ENCODE measurements around the gene HK1. TPM values are rescaled to one million over a fixed set of nuclear protein-coding genes. Genes with fewer than 3 reads are reported as not detected.

HK1 gene
- total RNA-seq, 1 donor from 2014 or later = 84.0 TPM

GRCh38 chr10:69376662-69377061 lies 98.4 kb downstream of the HK1 start:
- Histone ChIP-seq H3K9me3 (no peaks in the 10 kb centered on the region), H3K27ac (peak overlapping the region; percentile 36), H3K36me3 (peaks cover 72% of the 10 kb centered on the region), H3K4me1 (peaks cover 34% of the 10 kb centered on the region), H3K27me3 (no peaks in the 10 kb centered on the region), H3K4me3 (no peak overlapping the region)
- ATAC-seq = no peak
- intact Hi-C loops (cut with DNase I) = loop anchor here (10.0 kb wide), 1 partner anchor 52 kb away; no protein-coding TSS in a partner anchor
- TF ChIP-seq CTCF (IDR thresholded peaks at IDR 0.05) = no peak
- no peak for DNase-seq

GRCh38 chr10:69377191-69377590 lies 98.9 kb downstream of the HK1 start:
- DNase-seq (no peak), ATAC-seq (no peak)
- H3K27ac ChIP-seq = peak overlapping the region; percentile 42
- H3K4me3 ChIP-seq = no peak overlapping the region
- intact Hi-C loops (cut with DNase I) = loop anchor here (10.0 kb wide), 1 partner anchor 52 kb away; no protein-coding TSS in a partner anchor
- no peaks in the 10 kb centered on the region for H3K9me3 ChIP-seq
- no peaks in the 10 kb centered on the region for H3K27me3 ChIP-seq
- peaks cover 34% of the 10 kb centered on the region for H3K4me1 ChIP-seq
- H3K36me3 ChIP-seq = peaks cover 72% of the 10 kb centered on the region
- no peak for TF ChIP-seq CTCF (IDR thresholded peaks at IDR 0.05)

GRCh38 chr10:69377933-69378332 lies 99.6 kb downstream of the HK1 start:
- peaks cover 38% of the 10 kb centered on the region for H3K4me1 ChIP-seq
- peaks cover 76% of the 10 kb centered on the region for H3K36me3 ChIP-seq
- DNase-seq (no peak), ATAC-seq (peak; percentile 30)
- H3K27me3 ChIP-seq = no peaks in the 10 kb centered on the region
- no peaks in the 10 kb centered on the region for H3K9me3 ChIP-seq
- intact Hi-C loops (cut with DNase I) = loop anchor here (10.0 kb wide), 1 partner anchor 53 kb away; no protein-coding TSS in a partner anchor
- no peak for TF ChIP-seq CTCF (IDR thresholded peaks at IDR 0.05)
- H3K4me3 ChIP-seq = no peak overlapping the region
- H3K27ac ChIP-seq = peak overlapping the region; percentile 56

GRCh38 chr10:69379800-69380199 lies 101.5 kb downstream of the HK1 start:
- Histone ChIP-seq H3K27ac (no peak overlapping the region), H3K9me3 (no peaks in the 10 kb centered on the region), H3K36me3 (peaks cover 82% of the 10 kb centered on the region), H3K4me1 (peaks cover 46% of the 10 kb centered on the region), H3K27me3 (no peaks in the 10 kb centered on the region), H3K4me3 (no peak overlapping the region)
- intact Hi-C loops (cut with DNase I) = loop anchor here (10.0 kb wide), 1 partner anchor 55 kb away; no protein-coding TSS in a partner anchor
- DNase-seq = no peak
- ATAC-seq = no peak
- no peak for TF ChIP-seq CTCF (IDR thresholded peaks at IDR 0.05)

GRCh38 chr10:69382382-69383117 lies 104.3 kb downstream of the HK1 start:
- peaks cover 94% of the 10 kb centered on the region for H3K36me3 ChIP-seq
- no peak for ATAC-seq
- no peaks in the 10 kb centered on the region for H3K9me3 ChIP-seq
- intact Hi-C loops (cut with DNase I) = no loop called here
- TF ChIP-seq CTCF (IDR thresholded peaks at IDR 0.05) = no peak
- DNase-seq = no peak
- no peak overlapping the region for H3K4me3 ChIP-seq
- H3K27me3 ChIP-seq = no peaks in the 10 kb centered on the region
- H3K4me1 ChIP-seq = peaks cover 25% of the 10 kb centered on the region
- H3K27ac ChIP-seq = no peak overlapping the region

Data from upper lobe of right lung (tissue), 1 donor.